Caco-2 (cell line): ENCODE data around the gene MYB. TPM values are rescaled to one million over a fixed set of nuclear protein-coding genes. Genes with fewer than 3 reads are reported as not detected.

Experiments used
- BruUV-seq: library from RNA; stranded (reverse); fragments of 400-500 nt; replicated peaks from 2 replicates; lab custom pipeline; 2021; lab: Mats Ljungman, UMichigan
- CTCF ChIA-PET: fragments of 300-600 bp; sonication (Branson Sonifier 250); formaldehyde crosslinking; loops from one replicate; lab custom pipeline; 2022; ENCODE audit warnings: antibody characterized with exemption; lab: Charles Lee
- POLR2A ChIA-PET: fragments of 300-600 bp; sonication (Branson Sonifier 250); formaldehyde crosslinking; loops from one replicate; lab custom pipeline; 2022; ENCODE audit warnings: antibody characterized with exemption; lab: Charles Lee
- DNase-seq, 2 experiments: peaks; one replicate each; pipeline versions ENCODE4 v3.0.0 to v3.0.0-alpha.2; 2020 to 2022
- H3K27me3 ChIP-seq: replicated peaks from 2 replicates; pipeline ENCODE4 v1.6.0; 2011; ENCODE audit warnings: low read length; ENCODE audit not compliant: control insufficient read depth, insufficient read depth
- H3K36me3 ChIP-seq: 2 replicates; pipeline ENCODE4 v1.5.1; 2011; ENCODE audit warnings: low read length; ENCODE audit not compliant: control insufficient read depth, insufficient read depth
- H3K4me1 ChIP-seq: fragments of 250-450 bp; sonication (Bioruptor Pico); 2 replicates; pipeline ENCODE4 v1.5.1; 2020; ENCODE audit warnings: mild to moderate bottlenecking
- H3K4me3 ChIP-seq: 2 replicates; pipeline ENCODE4 v1.5.1; 2011; ENCODE audit warnings: low read depth, mild to moderate bottlenecking, control low read depth, low read length
- H3K9me3 ChIP-seq: fragments of 250-450 bp; sonication (Bioruptor Pico); 2 replicates; pipeline ENCODE4 v1.5.1; 2020; ENCODE audit warnings: mild to moderate bottlenecking, moderate library complexity
- H3K27ac Mint-ChIP-seq: one replicate; pipeline ENCODE4 v1.8.0; 2022; ENCODE audit warnings: mixed read lengths; ENCODE audit not compliant: unreplicated experiment
- H3K27me3 Mint-ChIP-seq: one replicate; pipeline ENCODE4 v1.8.0; 2022; ENCODE audit warnings: mixed read lengths; ENCODE audit not compliant: insufficient read depth, unreplicated experiment
- H3K36me3 Mint-ChIP-seq: one replicate; pipeline ENCODE4 v1.8.0; 2022; ENCODE audit warnings: mild to moderate bottlenecking, mixed read lengths; ENCODE audit not compliant: insufficient read depth, unreplicated experiment
- H3K4me1 Mint-ChIP-seq: one replicate; pipeline ENCODE4 v1.8.0; 2022; ENCODE audit warnings: low read depth, mixed read lengths; ENCODE audit not compliant: unreplicated experiment
- H3K4me3 Mint-ChIP-seq: one replicate; pipeline ENCODE4 v1.8.0; 2022; ENCODE audit warnings: mild to moderate bottlenecking, moderate library complexity, mixed read lengths; ENCODE audit not compliant: unreplicated experiment
- H3K9me3 Mint-ChIP-seq: one replicate; pipeline ENCODE4 v1.8.0; 2022; ENCODE audit warnings: mixed read lengths; ENCODE audit not compliant: unreplicated experiment
- CTCF ChIP-seq, 2 experiments: fragments of 200-600 bp in 1 of 2; IDR thresholded peaks; 1 replicate in 1 of 2; 2 replicates in 1 of 2; pipeline versions ENCODE4 v1.5.1 to v1.8.0; 2011 to 2022; ENCODE audit warnings: antibody characterized with exemption in 1 of 2, control low read depth in 1 of 2, inconsistent platforms in 1 of 2, low read depth in 1 of 2, low read length in 1 of 2, mild to moderate bottlenecking in 1 of 2, moderate library complexity in 1 of 2; ENCODE audit not compliant: insufficient read depth in 1 of 2, severe bottlenecking in 1 of 2, unreplicated experiment in 1 of 2
- intact Hi-C: fragments of 100-400 bp; cut with micrococcal nuclease; formaldehyde crosslinking; loops from one replicate; pipeline ENCODE4 v1.10.0; 2022; ENCODE audit not compliant: unreplicated experiment
- total RNA-seq: library from RNA; stranded (reverse); gene quantifications from 2 replicates; pipeline ENCODE4 v1.2.3, GENCODE V29; 2022

Gene MYB
- total RNA-seq, 1 experiment from 2014 or later: 2.7 TPM

DNA sequence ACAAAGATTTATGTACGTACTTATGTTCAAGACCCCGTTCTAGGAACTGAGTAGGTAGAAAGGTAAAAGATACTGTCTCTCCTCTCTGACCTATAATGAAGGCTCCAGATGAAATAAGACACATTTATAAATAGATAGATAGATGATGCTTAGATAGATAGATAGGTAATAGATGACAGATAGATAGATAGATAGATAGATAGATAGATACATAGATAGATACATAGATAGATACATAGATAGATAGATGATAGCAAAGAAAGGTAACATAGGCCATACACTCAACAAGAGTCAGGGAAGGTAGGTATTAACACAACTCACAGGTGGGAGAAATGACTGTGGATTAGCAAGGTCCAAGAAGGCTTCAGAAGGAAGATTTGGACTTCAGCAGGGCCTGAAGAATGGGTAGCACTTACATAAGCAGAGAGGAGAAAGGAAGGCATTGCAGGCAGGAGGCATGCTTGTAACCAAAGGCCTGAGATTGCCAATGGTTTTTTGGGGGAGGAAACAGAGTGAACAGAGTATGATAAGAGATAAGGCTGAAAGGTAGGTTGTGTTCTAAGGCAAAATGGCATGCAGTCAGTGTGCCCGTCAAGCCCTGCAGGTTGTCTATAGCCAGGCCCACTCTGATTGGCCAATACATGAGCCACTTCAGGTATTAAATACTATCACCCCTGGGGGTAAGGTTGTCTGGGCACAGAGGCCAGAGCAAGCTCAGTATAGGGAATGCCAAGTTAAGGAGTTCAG lies 7.7 kb upstream of the MYB start:
- Histone ChIP-seq H3K9me3 (no peaks in the 10 kb centered on the region), H3K27me3 (no peaks in the 10 kb centered on the region), H3K4me3 (no peak overlapping the region), H3K4me1 (no peaks in the 10 kb centered on the region), H3K36me3 (no peaks in the 10 kb centered on the region)
- ChIA-PET CTCF (interaction anchor here (0.5 kb wide), 1 partner anchor 9 kb away, joined by 4 read pairs; no protein-coding TSS in a partner anchor), POLR2A (no interaction called here)
- no TSS peak for BruUV-seq
- no peak for TF ChIP-seq CTCF (IDR thresholded peaks at IDR 0.05; ENCODE audit: insufficient read depth in 1 of 2, low read depth in 1 of 2, low read length in 1 of 2, severe bottlenecking in 1 of 2, unreplicated experiment in 1 of 2)
- peaks cover 6% of the 10 kb centered on the region for H3K27me3 Mint-ChIP-seq
- no peaks in the 10 kb centered on the region for H3K4me1 Mint-ChIP-seq
- H3K36me3 Mint-ChIP-seq: no peaks in the 10 kb centered on the region
- no peak for DNase-seq
- no peaks in the 10 kb centered on the region for H3K9me3 Mint-ChIP-seq
- intact Hi-C loops: no loop called here
- no peak overlapping the region for H3K27ac Mint-ChIP-seq
- no peak overlapping the region for H3K4me3 Mint-ChIP-seq

GRCh38 chr6:135173989-135174484 lies 7.1 kb upstream of the MYB start:
- Mint-ChIP-seq H3K27ac (no peak overlapping the region), H3K36me3 (no peaks in the 10 kb centered on the region), H3K4me3 (no peak overlapping the region), H3K27me3 (peaks cover 6% of the 10 kb centered on the region), H3K4me1 (no peaks in the 10 kb centered on the region), H3K9me3 (no peaks in the 10 kb centered on the region)
- no peak for DNase-seq
- ChIA-PET POLR2A (no interaction called here), CTCF (no interaction called here)
- intact Hi-C loops: no loop called here
- Histone ChIP-seq H3K4me1 (no peaks in the 10 kb centered on the region), H3K9me3 (no peaks in the 10 kb centered on the region), H3K36me3 (no peaks in the 10 kb centered on the region), H3K27me3 (no peaks in the 10 kb centered on the region), H3K4me3 (no peak overlapping the region)
- no peak for TF ChIP-seq CTCF (IDR thresholded peaks at IDR 0.05; ENCODE audit: insufficient read depth in 1 of 2, low read depth in 1 of 2, low read length in 1 of 2, severe bottlenecking in 1 of 2, unreplicated experiment in 1 of 2)
- no TSS peak for BruUV-seq

DNA sequence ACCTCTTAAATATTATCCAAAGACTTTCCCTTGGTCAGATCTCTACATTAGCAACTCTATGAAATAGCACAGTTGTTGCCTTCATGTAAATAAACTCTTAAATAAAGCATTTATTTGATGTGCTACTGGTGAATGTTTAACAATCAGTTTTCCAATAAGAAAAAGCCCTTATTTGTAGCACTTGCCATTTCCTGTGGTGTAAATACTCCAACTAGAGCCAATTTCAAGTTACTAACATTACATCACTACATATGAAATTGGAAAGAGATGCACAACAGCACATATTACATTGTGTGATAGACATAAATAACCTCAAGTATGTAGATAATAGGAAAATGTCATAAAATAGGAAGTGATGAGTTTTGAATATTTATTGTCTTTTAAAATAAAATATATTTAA lies 5.0 kb upstream of the MYB start:
- POLR2A ChIA-PET: no interaction called here
- Mint-ChIP-seq H3K9me3 (no peaks in the 10 kb centered on the region), H3K36me3 (no peaks in the 10 kb centered on the region), H3K27me3 (peaks cover 3% of the 10 kb centered on the region), H3K4me3 (no peak overlapping the region), H3K4me1 (no peaks in the 10 kb centered on the region), H3K27ac (no peak overlapping the region)
- Histone ChIP-seq H3K4me3 (no peak overlapping the region), H3K36me3 (no peaks in the 10 kb centered on the region), H3K9me3 (no peaks in the 10 kb centered on the region), H3K4me1 (no peaks in the 10 kb centered on the region), H3K27me3 (no peaks in the 10 kb centered on the region)
- no peak for TF ChIP-seq CTCF (IDR thresholded peaks at IDR 0.05; ENCODE audit: insufficient read depth in 1 of 2, low read depth in 1 of 2, low read length in 1 of 2, severe bottlenecking in 1 of 2, unreplicated experiment in 1 of 2)
- BruUV-seq: no TSS peak
- CTCF ChIA-PET: no interaction called here
- DNase-seq: no peak
- intact Hi-C loops: no loop called here
